Stomach smooth muscle (tissue), 2 donors: ENCODE measurements around the gene MTG2.

Source experiments
- H3K27ac ChIP-seq: one replicate; pipeline ENCODE4 v1.7.0; 2013; ENCODE audit warnings: mild to moderate bottlenecking, low read length, inconsistent platforms
- H3K27me3 ChIP-seq, 2 donors: one replicate each; pipeline ENCODE4 v1.7.0; 2013; ENCODE audit warnings: low read length in 2 of 2; ENCODE audit not compliant: insufficient read depth in 2 of 2, control insufficient read depth in 1 of 2
- H3K36me3 ChIP-seq, 2 donors: one replicate each; pipeline ENCODE4 v1.7.0; 2013; ENCODE audit warnings: low read length in 2 of 2; ENCODE audit not compliant: control insufficient read depth in 2 of 2, insufficient read depth in 2 of 2
- H3K4me1 ChIP-seq: one replicate; pipeline ENCODE4 v1.7.0; 2013; ENCODE audit warnings: low read length; ENCODE audit not compliant: control insufficient read depth, insufficient read depth
- H3K4me3 ChIP-seq, 2 donors: one replicate each; pipeline ENCODE4 v1.7.0; 2013; ENCODE audit warnings: low read length in 2 of 2
- H3K9ac ChIP-seq, 2 donors: one replicate each; pipeline ENCODE4 v1.7.0; 2013; ENCODE audit warnings: low read length in 2 of 2, mild to moderate bottlenecking in 1 of 2
- H3K9me3 ChIP-seq, 2 donors: one replicate each; pipeline ENCODE4 v1.7.0; 2013; ENCODE audit warnings: low read length in 2 of 2; ENCODE audit not compliant: control insufficient read depth in 2 of 2
- donor health status: healthy.
- donor health status: Pancreatic carcinoma.

MTG2 gene

DNA sequence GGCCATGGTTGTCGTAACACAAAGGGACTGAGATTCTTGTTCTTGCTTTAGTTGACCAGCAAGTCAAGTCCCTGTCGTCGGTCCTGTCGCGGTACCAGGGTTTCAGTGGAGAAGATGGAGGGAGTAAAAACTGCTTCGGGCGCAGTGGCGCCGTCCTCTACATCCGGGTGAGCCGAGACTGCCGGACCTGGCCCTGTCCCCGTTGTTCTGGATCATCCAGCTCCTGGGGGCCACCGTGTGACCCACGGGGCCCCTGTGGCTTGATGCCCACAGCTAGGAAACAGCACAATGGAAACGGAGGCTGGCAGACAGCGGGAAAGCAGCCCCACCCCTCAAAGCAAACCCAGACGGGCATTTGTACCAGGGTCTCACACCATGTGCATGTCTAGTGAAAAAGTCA, 15.0 kb downstream of the MTG2 start:
- Histone ChIP-seq H3K9ac (no peak overlapping the region), H3K27me3 (no peaks in the 10 kb centered on the region), H3K36me3 (peaks cover 44 to 55% of the 10 kb centered on the region in 2 donors), H3K4me1 (no peaks in the 10 kb centered on the region), H3K4me3 (no peak overlapping the region), H3K27ac (no peak overlapping the region), H3K9me3 (no peaks in the 10 kb centered on the region)

DNA sequence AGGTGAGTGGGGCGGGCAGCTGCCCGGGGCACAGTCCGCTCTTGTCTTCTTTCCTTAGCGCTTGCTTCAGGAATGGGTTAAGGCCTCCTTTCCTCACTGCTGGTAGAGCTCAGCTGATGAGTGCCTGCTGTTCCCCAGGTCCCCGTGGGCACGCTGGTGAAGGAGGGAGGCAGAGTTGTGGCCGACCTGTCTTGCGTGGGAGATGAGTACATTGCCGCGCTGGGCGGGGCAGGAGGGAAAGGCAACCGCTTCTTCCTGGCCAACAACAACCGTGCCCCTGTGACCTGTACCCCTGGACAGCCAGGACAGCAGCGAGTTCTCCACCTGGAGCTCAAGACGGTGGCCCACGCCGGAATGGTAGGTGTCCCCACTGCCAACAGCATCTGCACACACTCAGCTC, 15.7 kb downstream of the MTG2 start:
- Histone ChIP-seq H3K4me3 (no peak overlapping the region), H3K27ac (no peak overlapping the region), H3K9me3 (no peaks in the 10 kb centered on the region), H3K9ac (no peak overlapping the region), H3K4me1 (no peaks in the 10 kb centered on the region), H3K36me3 (peaks cover 44 to 49% of the 10 kb centered on the region in 2 donors), H3K27me3 (no peaks in the 10 kb centered on the region)

DNA sequence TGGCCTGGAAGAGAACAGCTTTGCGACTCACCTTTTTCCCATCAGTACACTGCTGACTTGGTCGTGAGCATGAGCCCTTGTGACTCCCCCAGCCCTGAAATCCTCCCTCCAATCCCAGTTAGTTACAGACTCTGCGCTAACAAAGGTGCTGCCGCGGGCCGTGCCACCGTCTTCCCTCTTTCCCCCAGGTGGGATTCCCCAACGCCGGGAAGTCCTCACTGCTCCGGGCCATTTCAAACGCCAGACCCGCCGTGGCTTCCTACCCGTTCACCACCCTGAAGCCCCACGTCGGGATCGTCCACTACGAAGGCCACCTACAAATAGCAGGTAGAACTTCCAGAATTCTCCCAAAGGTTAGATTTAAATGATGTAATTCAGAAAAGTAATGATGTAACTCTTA, 16.1 kb downstream of the MTG2 start:
- H3K9me3 ChIP-seq: no peaks in the 10 kb centered on the region
- no peaks in the 10 kb centered on the region for H3K4me1 ChIP-seq
- H3K27ac ChIP-seq: no peak overlapping the region
- no peak overlapping the region for H3K9ac ChIP-seq
- peaks cover 42 to 47% of the 10 kb centered on the region in 2 donors for H3K36me3 ChIP-seq
- no peaks in the 10 kb centered on the region for H3K27me3 ChIP-seq
- H3K4me3 ChIP-seq: no peak overlapping the region

DNA sequence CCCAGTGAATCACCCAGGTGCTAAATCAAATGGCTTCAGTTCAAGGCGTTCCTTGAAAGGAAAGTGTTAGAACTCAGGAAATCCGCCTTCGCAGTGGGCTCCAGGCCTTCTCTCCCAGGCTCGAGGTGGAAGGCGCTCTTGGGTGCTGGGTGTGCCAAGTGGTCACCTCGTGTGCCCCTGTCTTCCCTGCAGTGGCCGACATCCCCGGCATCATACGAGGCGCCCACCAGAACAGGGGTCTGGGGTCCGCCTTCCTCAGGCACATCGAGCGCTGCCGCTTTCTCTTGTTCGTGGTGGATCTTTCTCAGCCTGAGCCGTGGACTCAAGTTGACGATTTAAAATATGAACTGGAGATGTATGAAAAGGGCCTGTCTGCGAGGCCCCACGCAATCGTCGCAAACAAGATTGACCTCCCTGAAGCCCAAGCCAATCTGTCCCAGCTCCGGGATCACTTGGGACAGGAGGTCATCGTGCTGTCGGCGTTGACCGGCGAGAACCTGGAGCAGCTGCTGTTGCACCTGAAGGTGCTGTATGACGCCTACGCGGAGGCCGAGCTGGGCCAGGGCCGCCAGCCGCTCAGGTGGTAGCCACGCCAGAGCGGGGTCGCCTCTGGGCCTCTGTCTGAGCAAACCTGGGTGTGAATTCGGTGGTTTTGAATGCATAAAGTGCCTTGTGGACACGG, 17.8 kb downstream of the MTG2 start:
- Histone ChIP-seq H3K9ac (no peak overlapping the region), H3K36me3 (peaks cover 42% of the 10 kb centered on the region in 2 donors), H3K4me1 (no peaks in the 10 kb centered on the region), H3K27me3 (no peaks in the 10 kb centered on the region), H3K27ac (no peak overlapping the region), H3K9me3 (no peaks in the 10 kb centered on the region), H3K4me3 (no peak overlapping the region)

DNA sequence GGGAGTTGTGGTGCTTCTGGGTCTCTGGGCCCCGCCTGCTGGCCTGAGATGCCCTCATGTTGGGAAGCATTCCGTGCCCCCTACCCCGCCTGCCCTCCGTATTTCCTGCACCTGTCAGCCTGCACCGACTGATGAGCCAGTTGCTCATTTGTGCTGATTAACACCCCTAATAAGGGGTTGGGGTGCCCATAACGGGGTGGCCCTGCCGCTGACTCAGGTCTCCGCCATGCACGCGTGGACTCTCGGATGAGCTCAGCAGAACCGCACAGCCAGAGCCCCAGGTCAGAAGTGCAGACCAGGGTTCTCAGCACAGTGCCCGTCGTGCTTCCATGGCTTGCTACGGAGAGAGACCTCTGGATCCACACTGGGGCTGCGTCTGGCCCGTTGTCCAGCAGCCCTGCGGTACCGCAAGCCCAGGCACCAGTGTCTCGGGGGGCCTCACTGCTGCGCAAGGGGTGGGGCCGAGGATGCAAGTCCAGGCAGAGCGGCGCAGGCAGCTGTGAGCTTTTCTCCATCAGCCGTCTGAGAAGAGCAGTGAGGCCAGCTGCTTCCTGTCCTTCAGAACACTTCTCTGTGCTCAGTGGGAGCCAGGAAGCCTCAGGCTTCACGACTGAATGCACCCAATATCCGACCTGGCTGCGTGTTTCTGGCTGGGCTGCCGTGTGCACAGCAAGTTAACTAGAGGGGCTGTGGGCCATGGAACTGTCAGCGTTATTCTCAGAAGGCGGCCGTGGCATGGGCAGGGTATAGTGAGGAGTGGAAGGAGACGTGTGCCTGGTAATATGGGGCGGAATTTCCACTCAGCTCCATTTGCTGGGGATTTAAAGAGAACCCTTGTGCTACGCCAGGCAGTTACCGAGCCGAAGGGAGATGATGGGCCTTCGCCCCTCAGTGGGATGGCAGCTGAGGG, 18.6 kb downstream of the MTG2 start:
- Histone ChIP-seq H3K27me3 (no peaks in the 10 kb centered on the region), H3K4me1 (no peaks in the 10 kb centered on the region), H3K9ac (no peak overlapping the region), H3K36me3 (peaks cover 40 to 42% of the 10 kb centered on the region in 2 donors), H3K4me3 (no peak overlapping the region), H3K27ac (no peak overlapping the region), H3K9me3 (no peaks in the 10 kb centered on the region)

DNA sequence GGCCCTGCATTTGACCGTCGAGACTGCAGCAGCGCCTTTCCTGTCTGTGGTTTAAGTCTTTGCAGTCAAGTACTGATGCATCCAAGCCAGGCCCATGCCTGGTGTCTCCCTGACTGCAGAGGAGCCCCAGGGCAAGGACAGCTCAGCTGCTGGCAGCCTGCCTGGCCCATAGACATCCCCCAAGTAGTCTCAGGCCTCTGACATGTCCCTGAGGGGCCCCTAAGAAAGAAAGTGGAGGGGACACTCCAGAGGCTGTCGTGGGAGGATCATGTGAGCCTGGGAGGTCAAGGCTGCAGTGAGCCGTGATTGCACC, 19.2 kb downstream of the MTG2 start:
- Histone ChIP-seq H3K36me3 (peaks cover 40 to 42% of the 10 kb centered on the region in 2 donors), H3K9me3 (no peaks in the 10 kb centered on the region), H3K9ac (no peak overlapping the region)

DNA sequence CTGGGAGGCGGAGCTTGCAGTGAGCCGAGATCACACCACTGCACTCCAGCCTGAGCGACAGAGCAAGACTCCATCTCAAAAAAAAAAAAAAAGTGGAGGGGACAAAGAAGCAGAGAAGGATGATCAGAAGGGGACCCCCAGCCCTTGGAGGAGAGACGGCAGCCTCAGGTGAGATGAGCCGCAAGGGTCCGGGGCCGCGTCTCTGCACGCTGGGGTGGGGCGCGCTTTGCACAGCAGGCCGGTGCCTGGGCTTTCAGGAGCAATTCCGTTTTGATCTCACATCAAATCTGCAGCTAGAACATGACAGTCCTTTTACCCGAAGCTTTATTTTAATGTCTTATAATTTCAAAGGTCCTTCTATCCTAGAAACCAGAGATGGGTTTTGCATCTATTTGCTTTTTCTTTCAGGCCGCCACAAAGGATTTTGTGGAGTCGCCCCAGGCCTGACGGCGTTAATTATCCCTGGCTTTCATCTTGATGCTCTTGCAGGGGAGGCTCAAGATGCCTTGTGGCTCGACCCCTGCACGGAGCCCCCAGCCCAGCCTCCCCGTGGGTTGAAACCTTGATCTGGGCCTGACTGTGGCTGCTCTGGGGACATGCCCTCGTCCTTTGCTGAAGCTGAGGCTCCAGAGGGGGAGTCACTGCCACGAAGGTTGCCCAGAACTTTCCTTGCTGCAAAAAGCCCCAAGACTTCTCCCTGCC, 20.0 kb downstream of the MTG2 start:
- peaks cover 36 to 37% of the 10 kb centered on the region in 2 donors for H3K36me3 ChIP-seq
- no peak overlapping the region for H3K9ac ChIP-seq
- H3K4me3 ChIP-seq: no peak overlapping the region

More for the DNA sequence above, 19.2 kb downstream of the MTG2 start:
- H3K4me1 ChIP-seq: no peaks in the 10 kb centered on the region
- no peaks in the 10 kb centered on the region for H3K27me3 ChIP-seq
- H3K27ac ChIP-seq: no peak overlapping the region
- H3K4me3 ChIP-seq: no peak overlapping the region

DNA sequence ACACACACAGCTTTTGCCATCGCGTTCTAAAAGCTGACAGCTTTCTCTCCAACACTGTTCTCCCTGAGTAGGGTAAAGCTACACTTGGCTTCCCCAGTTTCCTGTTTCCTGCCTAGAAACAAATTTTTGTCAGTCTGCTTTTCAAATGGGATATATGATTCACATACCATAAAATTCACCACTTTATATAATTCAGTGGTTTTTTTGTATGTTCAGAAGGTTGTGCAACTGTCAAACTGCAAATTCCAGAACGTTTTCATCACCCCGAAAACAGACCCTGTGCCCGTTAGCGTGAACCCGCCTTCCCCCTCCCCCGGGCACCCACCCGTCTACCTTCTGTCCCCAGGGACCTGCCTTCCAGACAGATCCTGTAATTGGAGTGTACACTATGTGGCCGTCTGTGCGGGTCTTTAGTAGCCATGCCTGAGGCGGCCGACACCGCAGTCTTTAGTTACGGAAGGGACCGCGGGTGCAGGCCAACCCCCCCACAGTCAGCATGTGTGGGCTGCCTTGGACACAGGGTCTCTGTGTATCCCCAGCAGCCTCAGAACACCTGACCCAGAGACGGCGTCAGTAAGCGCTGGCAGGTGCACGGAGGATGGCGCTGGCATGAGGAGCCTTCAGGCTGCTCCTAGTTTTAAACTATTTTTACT, 20.7 kb downstream of the MTG2 start:
- Histone ChIP-seq H3K36me3 (peaks cover 29 to 30% of the 10 kb centered on the region in 2 donors), H3K27me3 (no peaks in the 10 kb centered on the region), H3K27ac (no peak overlapping the region), H3K4me3 (no peak overlapping the region), H3K9ac (no peak overlapping the region), H3K4me1 (no peaks in the 10 kb centered on the region), H3K9me3 (no peaks in the 10 kb centered on the region)

More for the DNA sequence above, 20.0 kb downstream of the MTG2 start:
- Histone ChIP-seq H3K27ac (no peak overlapping the region), H3K4me1 (no peaks in the 10 kb centered on the region), H3K9me3 (no peaks in the 10 kb centered on the region), H3K27me3 (no peaks in the 10 kb centered on the region)

DNA sequence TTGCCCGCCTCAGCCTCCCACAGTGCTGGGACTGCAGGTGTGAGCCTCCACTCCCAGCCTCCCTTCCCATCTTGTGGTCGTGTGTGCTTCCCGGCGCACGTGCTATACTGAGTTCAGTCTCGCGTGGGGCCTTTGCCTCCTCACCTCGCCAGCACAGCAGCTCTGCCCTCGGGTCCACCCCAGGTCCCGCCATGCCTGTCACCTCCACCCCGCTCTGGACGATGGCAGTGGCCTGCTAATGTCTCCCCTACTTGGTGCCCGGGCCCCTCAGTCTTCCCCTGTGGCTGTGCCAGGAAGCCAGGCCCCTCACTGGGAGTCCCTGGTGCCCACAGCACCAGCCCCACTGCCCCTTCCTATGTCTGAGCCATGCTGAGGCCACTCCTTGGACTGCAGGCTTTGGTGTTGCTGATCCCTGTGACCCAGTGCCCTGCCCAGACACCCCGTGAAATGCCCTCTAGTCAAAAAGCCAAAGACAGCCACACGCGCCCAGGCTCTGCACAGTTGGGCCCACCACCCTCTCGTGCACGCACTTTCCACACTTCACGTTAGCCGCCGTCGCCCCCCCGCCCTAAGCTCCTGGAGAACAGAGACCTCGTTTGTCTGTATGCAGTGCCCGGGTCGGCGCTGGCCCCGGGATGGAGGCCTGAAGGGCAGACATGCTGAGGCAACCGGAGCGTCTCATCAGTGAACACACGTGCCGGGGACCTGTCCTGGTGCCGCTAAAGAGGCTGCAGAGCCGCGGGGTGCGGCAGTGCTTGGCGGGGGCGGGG, 23.0 kb downstream of the MTG2 start:
- Histone ChIP-seq H3K27me3 (peaks cover 11 to 14% of the 10 kb centered on the region in 2 donors), H3K27ac (no peak overlapping the region), H3K9ac (no peak overlapping the region), H3K4me3 (no peak overlapping the region), H3K36me3 (peaks cover 12 to 14% of the 10 kb centered on the region in 2 donors), H3K4me1 (no peaks in the 10 kb centered on the region), H3K9me3 (no peaks in the 10 kb centered on the region)

DNA sequence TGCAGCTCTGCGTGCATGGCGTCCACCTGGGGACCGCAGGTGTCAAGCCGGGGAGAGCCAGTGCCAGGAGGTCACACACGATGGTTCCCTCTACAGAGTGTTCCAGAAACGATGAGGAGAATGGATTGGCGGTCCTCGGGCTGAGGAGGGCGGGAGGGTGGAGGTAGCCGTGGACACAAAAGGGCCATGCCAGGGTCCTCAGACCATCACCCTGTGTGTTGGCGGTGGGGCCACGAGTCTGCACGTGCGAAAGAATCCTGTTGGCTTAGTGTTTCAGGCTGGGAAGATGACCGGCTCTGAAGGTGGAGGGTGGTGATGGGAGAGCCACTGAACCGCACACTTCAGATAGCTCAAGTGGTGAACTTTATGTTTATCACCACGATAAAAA, 23.6 kb downstream of the MTG2 start:
- Histone ChIP-seq H3K4me1 (no peaks in the 10 kb centered on the region), H3K36me3 (peaks cover 8 to 9% of the 10 kb centered on the region in 2 donors), H3K27ac (no peak overlapping the region), H3K4me3 (no peak overlapping the region), H3K27me3 (peaks cover 17 to 20% of the 10 kb centered on the region in 2 donors), H3K9me3 (no peaks in the 10 kb centered on the region), H3K9ac (no peak overlapping the region)
